HEK293 (cell line): ENCODE results near the gene TICAM1.

Source experiments
- PATZ1 ChIP-seq: fragments of 450-650 bp; formaldehyde crosslinking; IDR thresholded peaks from 2 replicates; pipeline ENCODE4 v1.5.1; 2016; ENCODE audit warnings: missing biosample characterization, missing genetic modification characterization
- SP7 ChIP-seq: fragments of 450-650 bp; formaldehyde crosslinking; IDR thresholded peaks from 2 replicates; pipeline ENCODE4 v1.5.1; 2016; ENCODE audit warnings: missing biosample characterization, missing genetic modification characterization
- YY2 ChIP-seq: fragments of 450-650 bp; formaldehyde crosslinking; IDR thresholded peaks from 2 replicates; pipeline ENCODE4 v1.5.1; 2016; ENCODE audit warnings: missing biosample characterization, missing genetic modification characterization
- ZBTB21 ChIP-seq: fragments of 450-650 bp; formaldehyde crosslinking; IDR thresholded peaks from 2 replicates; pipeline ENCODE4 v1.5.1; 2017; ENCODE audit warnings: missing biosample characterization, missing genetic modification characterization
- ZBTB26 ChIP-seq: fragments of 450-650 bp; formaldehyde crosslinking; optimal IDR thresholded peaks from 2 replicates; pipeline ENCODE3; 2016; ENCODE audit warnings: missing biosample characterization, mild to moderate bottlenecking, missing genetic modification characterization
- ZBTB7A ChIP-seq: fragments of 450-650 bp; formaldehyde crosslinking; IDR thresholded peaks from 2 replicates; pipeline ENCODE4 v1.5.1; 2016; ENCODE audit warnings: low read depth, missing biosample characterization, missing genetic modification characterization
- ZEB2 ChIP-seq: fragments of 450-650 bp; formaldehyde crosslinking; IDR thresholded peaks from 2 replicates; pipeline ENCODE4 v1.5.1; 2016; ENCODE audit warnings: missing biosample characterization, missing genetic modification characterization
- ZFHX2 ChIP-seq: fragments of 450-650 bp; formaldehyde crosslinking; conservative IDR thresholded peaks from 2 replicates; pipeline ENCODE4 v1.5.1; 2016; ENCODE audit warnings: missing biosample characterization, missing genetic modification characterization
- ZFP37 ChIP-seq: fragments of 450-650 bp; formaldehyde crosslinking; IDR thresholded peaks from 2 replicates; pipeline ENCODE4 v1.5.1; 2016; ENCODE audit warnings: missing biosample characterization, missing genetic modification characterization
- ZNF10 ChIP-seq: fragments of 450-650 bp; formaldehyde crosslinking; IDR thresholded peaks from 2 replicates; pipeline ENCODE4 v1.5.1; 2017; ENCODE audit warnings: missing biosample characterization, missing genetic modification characterization
- ZNF248 ChIP-seq: fragments of 450-650 bp; formaldehyde crosslinking; IDR thresholded peaks from 2 replicates; pipeline ENCODE4 v1.5.1; 2017; ENCODE audit warnings: missing biosample characterization, missing genetic modification characterization
- ZNF324 ChIP-seq: fragments of 450-650 bp; formaldehyde crosslinking; IDR thresholded peaks from 2 replicates; pipeline ENCODE4 v1.5.1; 2016; ENCODE audit warnings: missing biosample characterization, missing genetic modification characterization
- ZNF366 ChIP-seq: fragments of 450-650 bp; formaldehyde crosslinking; conservative IDR thresholded peaks from 2 replicates; pipeline ENCODE4 v1.5.1; 2016; ENCODE audit warnings: missing biosample characterization, missing genetic modification characterization
- ZNF510 ChIP-seq: fragments of 450-650 bp; formaldehyde crosslinking; IDR thresholded peaks from 2 replicates; pipeline ENCODE4 v1.5.1; 2018; ENCODE audit warnings: mild to moderate bottlenecking, missing genetic modification characterization, missing biosample characterization; ENCODE audit not compliant: insufficient replicate concordance
- ZNF580 ChIP-seq: fragments of 450-650 bp; formaldehyde crosslinking; IDR thresholded peaks from 2 replicates; pipeline ENCODE4 v1.5.1; 2016; ENCODE audit warnings: missing biosample characterization, missing genetic modification characterization
- ZNF629 ChIP-seq: fragments of 450-650 bp; formaldehyde crosslinking; IDR thresholded peaks from 2 replicates; pipeline ENCODE4 v1.5.1; 2017; ENCODE audit warnings: missing biosample characterization, missing genetic modification characterization
- ZNF639 ChIP-seq: fragments of 450-650 bp; formaldehyde crosslinking; IDR thresholded peaks from 2 replicates; pipeline ENCODE4 v1.5.1; 2016; ENCODE audit warnings: missing biosample characterization, missing genetic modification characterization
- ZXDB ChIP-seq: fragments of 450-650 bp; formaldehyde crosslinking; IDR thresholded peaks from 2 replicates; pipeline ENCODE4 v1.5.1; 2016; ENCODE audit warnings: missing biosample characterization, missing genetic modification characterization
- TF ChIP-seq, protein P1 (sequence below): fragments of 450-650 bp; formaldehyde crosslinking; IDR thresholded peaks from 2 replicates; pipeline ENCODE4 v1.5.1; 2016; ENCODE audit warnings: missing biosample characterization, missing genetic modification characterization
- TF ChIP-seq, protein P2 (sequence below): fragments of 450-650 bp; formaldehyde crosslinking; IDR thresholded peaks from 2 replicates; pipeline ENCODE4 v1.5.1; 2016; ENCODE audit warnings: missing biosample characterization, missing genetic modification characterization

TICAM1 gene

GRCh38 chr19:4791183-4792018 is 40.1 kb downstream of the TICAM1 start, which contains the start of gene FEM1A (continued):
- TF ChIP-seq, protein P1, sequence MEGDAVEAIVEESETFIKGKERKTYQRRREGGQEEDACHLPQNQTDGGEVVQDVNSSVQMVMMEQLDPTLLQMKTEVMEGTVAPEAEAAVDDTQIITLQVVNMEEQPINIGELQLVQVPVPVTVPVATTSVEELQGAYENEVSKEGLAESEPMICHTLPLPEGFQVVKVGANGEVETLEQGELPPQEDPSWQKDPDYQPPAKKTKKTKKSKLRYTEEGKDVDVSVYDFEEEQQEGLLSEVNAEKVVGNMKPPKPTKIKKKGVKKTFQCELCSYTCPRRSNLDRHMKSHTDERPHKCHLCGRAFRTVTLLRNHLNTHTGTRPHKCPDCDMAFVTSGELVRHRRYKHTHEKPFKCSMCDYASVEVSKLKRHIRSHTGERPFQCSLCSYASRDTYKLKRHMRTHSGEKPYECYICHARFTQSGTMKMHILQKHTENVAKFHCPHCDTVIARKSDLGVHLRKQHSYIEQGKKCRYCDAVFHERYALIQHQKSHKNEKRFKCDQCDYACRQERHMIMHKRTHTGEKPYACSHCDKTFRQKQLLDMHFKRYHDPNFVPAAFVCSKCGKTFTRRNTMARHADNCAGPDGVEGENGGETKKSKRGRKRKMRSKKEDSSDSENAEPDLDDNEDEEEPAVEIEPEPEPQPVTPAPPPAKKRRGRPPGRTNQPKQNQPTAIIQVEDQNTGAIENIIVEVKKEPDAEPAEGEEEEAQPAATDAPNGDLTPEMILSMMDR (tag by site-specific recombination) = peak; percentile 92
- TF ChIP-seq ZNF580 (peak; percentile 96), ZNF510 (tag by site-specific recombination) (no peak), ZNF248 (tag by site-specific recombination) (no peak), ZNF366 (0 out of 2 replicates have a peak, but pooled peaks have one; percentile 47), ZFHX2 (tag by site-specific recombination) (0 out of 2 replicates have a peak, but pooled peaks have one; percentile 6), ZNF639 (tag by site-specific recombination) (peak; percentile 79), YY2 (tag by site-specific recombination) (peak; percentile 99), ZNF629 (tag by site-specific recombination) (peak; percentile 100), ZBTB26 (peak; percentile 76), ZNF10 (tag by site-specific recombination) (0 out of 2 replicates have a peak, but pooled peaks have one; percentile 56), SP7 (peak; percentile 41; the same call in 1 of the 2 replicates), ZFP37 (0 out of 2 replicates have a peak, but pooled peaks have one; percentile 29), ZBTB21 (tag by site-specific recombination) (peak; percentile 100), ZBTB7A (tag by site-specific recombination) (peak; percentile 98), ZEB2 (tag by site-specific recombination) (peak; percentile 60; the same call in 1 of the 2 replicates), ZXDB (tag by site-specific recombination) (peak; percentile 100), PATZ1 (tag by site-specific recombination) (peak; percentile 42), ZNF324 (tag by site-specific recombination) (peak; percentile 80; the same call in 1 of the 2 replicates)
- TF ChIP-seq, protein P2, sequence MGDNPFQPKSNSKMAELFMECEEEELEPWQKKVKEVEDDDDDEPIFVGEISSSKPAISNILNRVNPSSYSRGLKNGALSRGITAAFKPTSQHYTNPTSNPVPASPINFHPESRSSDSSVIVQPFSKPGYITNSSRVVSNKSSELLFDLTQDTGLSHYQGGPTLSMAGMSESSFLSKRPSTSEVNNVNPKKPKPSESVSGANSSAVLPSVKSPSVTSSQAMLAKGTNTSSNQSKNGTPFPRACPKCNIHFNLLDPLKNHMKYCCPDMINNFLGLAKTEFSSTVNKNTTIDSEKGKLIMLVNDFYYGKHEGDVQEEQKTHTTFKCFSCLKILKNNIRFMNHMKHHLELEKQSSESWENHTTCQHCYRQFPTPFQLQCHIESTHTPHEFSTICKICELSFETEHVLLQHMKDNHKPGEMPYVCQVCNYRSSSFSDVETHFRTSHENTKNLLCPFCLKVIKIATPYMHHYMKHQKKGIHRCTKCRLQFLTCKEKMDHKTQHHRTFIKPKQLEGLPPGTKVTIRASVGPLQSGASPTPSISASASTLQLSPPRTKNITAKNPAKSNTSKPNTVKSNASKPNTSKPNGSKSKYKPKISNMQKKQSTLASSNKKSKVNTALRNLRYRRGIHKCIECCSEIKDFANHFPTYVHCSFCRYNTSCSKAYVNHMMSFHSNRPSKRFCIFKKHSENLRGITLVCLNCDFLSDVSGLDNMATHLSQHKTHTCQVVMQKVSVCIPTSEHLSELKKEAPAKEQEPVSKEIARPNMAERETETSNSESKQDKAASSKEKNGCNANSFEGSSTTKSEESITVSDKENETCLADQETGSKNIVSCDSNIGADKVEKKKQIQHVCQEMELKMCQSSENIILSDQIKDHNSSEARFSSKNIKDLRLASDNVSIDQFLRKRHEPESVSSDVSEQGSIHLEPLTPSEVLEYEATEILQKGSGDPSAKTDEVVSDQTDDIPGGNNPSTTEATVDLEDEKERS (tag by site-specific recombination) = no peak
